ENCODE data around the gene IKZF3. TPM values are rescaled to one million over a fixed set of nuclear protein-coding genes. Genes with fewer than 3 reads are reported as not detected.

IKZF3 gene
- polyA plus RNA-seq, 1 donor from 2014 or later: not detected

GRCh38 chr17:39709998-39710964 is 153.8 kb downstream of the IKZF3 start:
- Histone ChIP-seq H3K27me3 (ENCODE audit: insufficient read depth, low read depth, low read length) (no peaks in the 10 kb centered on the region), H3K9me3 (ENCODE audit: low read length) (no peaks in the 10 kb centered on the region), H3K9me2 (ENCODE audit: insufficient read depth, low read length) (no peaks in the 10 kb centered on the region), H3K4me3 (ENCODE audit: low read length) (no peak overlapping the region), H2AFZ (ENCODE audit: low read depth, low read length) (no peak overlapping the region), H4K20me1 (ENCODE audit: insufficient read depth) (no peaks in the 10 kb centered on the region), H3F3A (ENCODE audit: insufficient read depth, low read length, poor library complexity, severe bottlenecking) (no peaks in the 10 kb centered on the region), H3K4me2 (ENCODE audit: low read length) (no peak overlapping the region), H3K79me2 (replicated peaks; ENCODE audit: insufficient read depth, low read length) (no peaks in the 10 kb centered on the region), H3K27ac (ENCODE audit: low read length) (no peak overlapping the region), H3K9ac (ENCODE audit: low read length) (no peak overlapping the region), H3K36me3 (ENCODE audit: insufficient read depth, low read length) (no peaks in the 10 kb centered on the region)
- no peak for TF ChIP-seq TAF1 (IDR thresholded peaks at IDR 0.05; ENCODE audit: low read depth)
- TF ChIP-seq CTCF (IDR thresholded peaks at IDR 0.05; ENCODE audit: poor library complexity, severe bottlenecking): no peak
- TF ChIP-seq, protein P1, sequence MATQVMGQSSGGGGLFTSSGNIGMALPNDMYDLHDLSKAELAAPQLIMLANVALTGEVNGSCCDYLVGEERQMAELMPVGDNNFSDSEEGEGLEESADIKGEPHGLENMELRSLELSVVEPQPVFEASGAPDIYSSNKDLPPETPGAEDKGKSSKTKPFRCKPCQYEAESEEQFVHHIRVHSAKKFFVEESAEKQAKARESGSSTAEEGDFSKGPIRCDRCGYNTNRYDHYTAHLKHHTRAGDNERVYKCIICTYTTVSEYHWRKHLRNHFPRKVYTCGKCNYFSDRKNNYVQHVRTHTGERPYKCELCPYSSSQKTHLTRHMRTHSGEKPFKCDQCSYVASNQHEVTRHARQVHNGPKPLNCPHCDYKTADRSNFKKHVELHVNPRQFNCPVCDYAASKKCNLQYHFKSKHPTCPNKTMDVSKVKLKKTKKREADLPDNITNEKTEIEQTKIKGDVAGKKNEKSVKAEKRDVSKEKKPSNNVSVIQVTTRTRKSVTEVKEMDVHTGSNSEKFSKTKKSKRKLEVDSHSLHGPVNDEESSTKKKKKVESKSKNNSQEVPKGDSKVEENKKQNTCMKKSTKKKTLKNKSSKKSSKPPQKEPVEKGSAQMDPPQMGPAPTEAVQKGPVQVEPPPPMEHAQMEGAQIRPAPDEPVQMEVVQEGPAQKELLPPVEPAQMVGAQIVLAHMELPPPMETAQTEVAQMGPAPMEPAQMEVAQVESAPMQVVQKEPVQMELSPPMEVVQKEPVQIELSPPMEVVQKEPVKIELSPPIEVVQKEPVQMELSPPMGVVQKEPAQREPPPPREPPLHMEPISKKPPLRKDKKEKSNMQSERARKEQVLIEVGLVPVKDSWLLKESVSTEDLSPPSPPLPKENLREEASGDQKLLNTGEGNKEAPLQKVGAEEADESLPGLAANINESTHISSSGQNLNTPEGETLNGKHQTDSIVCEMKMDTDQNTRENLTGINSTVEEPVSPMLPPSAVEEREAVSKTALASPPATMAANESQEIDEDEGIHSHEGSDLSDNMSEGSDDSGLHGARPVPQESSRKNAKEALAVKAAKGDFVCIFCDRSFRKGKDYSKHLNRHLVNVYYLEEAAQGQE (IDR thresholded peaks at IDR 0.05; ENCODE audit: borderline replicate concordance): no peak
- no peak for TF ChIP-seq SMC3 (conservative IDR thresholded peaks at IDR 0.05; ENCODE audit: poor library complexity)
- no peak for TF ChIP-seq MXI1 (conservative IDR thresholded peaks at IDR 0.05; ENCODE audit: poor library complexity, severe bottlenecking)
- no peak for TF ChIP-seq EZH2 (IDR thresholded peaks at IDR 0.05; ENCODE audit: borderline replicate concordance, insufficient read depth, low read length, poor library complexity, severe bottlenecking)
- TF ChIP-seq EP300 (conservative IDR thresholded peaks at IDR 0.05; ENCODE audit: poor library complexity, severe bottlenecking): no peak
- TF ChIP-seq POLR2AphosphoS5 (IDR thresholded peaks at IDR 0.05): no peak

- H3K4me3 ChIP-seq (ENCODE audit: low read length): no peak overlapping the region
These were observed 154.7 kb downstream of the IKZF3 start for GRCh38 chr17:39709319-39709997.

More at GRCh38 chr17:39709319-39709997, 154.7 kb downstream of the IKZF3 start:
- Histone ChIP-seq H3K27me3 (ENCODE audit: insufficient read depth, low read depth, low read length) (no peaks in the 10 kb centered on the region), H3K79me2 (replicated peaks; ENCODE audit: insufficient read depth, low read length) (no peaks in the 10 kb centered on the region), H3K9ac (ENCODE audit: low read length) (no peak overlapping the region), H3K27ac (ENCODE audit: low read length) (no peak overlapping the region), H4K20me1 (ENCODE audit: insufficient read depth) (no peaks in the 10 kb centered on the region), H3K9me3 (ENCODE audit: low read length) (no peaks in the 10 kb centered on the region), H3F3A (ENCODE audit: insufficient read depth, low read length, poor library complexity, severe bottlenecking) (no peaks in the 10 kb centered on the region), H3K36me3 (ENCODE audit: insufficient read depth, low read length) (no peaks in the 10 kb centered on the region), H3K9me2 (ENCODE audit: insufficient read depth, low read length) (no peaks in the 10 kb centered on the region), H2AFZ (ENCODE audit: low read depth, low read length) (no peak overlapping the region), H3K4me2 (ENCODE audit: low read length) (no peak overlapping the region)
- no peak for TF ChIP-seq SMC3 (conservative IDR thresholded peaks at IDR 0.05; ENCODE audit: poor library complexity)
- TF ChIP-seq RAD21 (conservative IDR thresholded peaks at IDR 0.05): no peak
- TF ChIP-seq, protein P1 (IDR thresholded peaks at IDR 0.05; ENCODE audit: borderline replicate concordance): no peak

All from neural cell (in vitro differentiated cells).